HUES6 (cell line): ENCODE measurements around the gene MED7.

Experiments used
- H3K27ac ChIP-seq: 2 replicates; pipeline ENCODE4 v1.7.0; 2013; ENCODE audit warnings: low read depth, mild to moderate bottlenecking, low read length, inconsistent platforms
- H3K27me3 ChIP-seq: 2 replicates; pipeline ENCODE4 v1.6.1; 2013; ENCODE audit warnings: low read length; ENCODE audit not compliant: control insufficient read depth, insufficient read depth
- H3K36me3 ChIP-seq: 2 replicates; pipeline ENCODE4 v1.6.1; 2013; ENCODE audit warnings: low read length; ENCODE audit not compliant: control insufficient read depth, insufficient read depth
- H3K4me1 ChIP-seq: 2 replicates; pipeline ENCODE4 v1.6.1; 2013; ENCODE audit warnings: low read length; ENCODE audit not compliant: control insufficient read depth, insufficient read depth
- H3K4me3 ChIP-seq: 2 replicates; pipeline ENCODE4 v1.5.1; 2013; ENCODE audit warnings: low read depth, low read length
- H3K9ac ChIP-seq: one replicate; pipeline ENCODE4 v1.6.1; 2013; ENCODE audit warnings: mild to moderate bottlenecking, low read length
- H3K9me3 ChIP-seq: 2 replicates; pipeline ENCODE4 v1.6.1; 2013; ENCODE audit warnings: low read depth, low read length; ENCODE audit not compliant: control insufficient read depth, insufficient read depth

The MED7 gene

DNA sequence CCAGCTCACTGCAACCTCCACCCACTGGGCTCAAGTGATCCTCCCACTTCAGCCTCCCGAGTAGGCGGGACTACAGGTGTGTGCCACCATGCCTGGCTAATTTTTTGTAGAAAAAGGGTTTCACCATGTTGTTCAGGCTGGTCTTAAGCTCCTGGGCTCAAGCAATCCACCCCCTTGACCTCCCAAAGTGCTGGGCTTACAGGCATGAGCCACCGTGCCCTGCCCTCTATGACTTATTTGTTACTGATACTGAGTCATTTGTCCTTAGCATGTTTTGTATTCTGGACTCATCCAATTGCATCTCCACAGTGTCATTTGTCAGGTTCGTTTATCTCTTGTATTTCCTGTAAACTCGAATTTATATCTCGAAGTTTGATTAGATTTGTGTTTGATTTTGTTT is 35.3 kb upstream of the MED7 start:
- peaks cover 17% of the 10 kb centered on the region; the same call in 1 of the 2 replicates for H3K27me3 ChIP-seq
- H3K9me3 ChIP-seq, result no peaks in the 10 kb centered on the region; the same call in 1 of the 2 replicates
- H3K4me3 ChIP-seq, result no peak overlapping the region
- no peak overlapping the region for H3K9ac ChIP-seq
- no peaks in the 10 kb centered on the region for H3K36me3 ChIP-seq
- no peak overlapping the region for H3K27ac ChIP-seq
- H3K4me1 ChIP-seq, result no peaks in the 10 kb centered on the region

DNA sequence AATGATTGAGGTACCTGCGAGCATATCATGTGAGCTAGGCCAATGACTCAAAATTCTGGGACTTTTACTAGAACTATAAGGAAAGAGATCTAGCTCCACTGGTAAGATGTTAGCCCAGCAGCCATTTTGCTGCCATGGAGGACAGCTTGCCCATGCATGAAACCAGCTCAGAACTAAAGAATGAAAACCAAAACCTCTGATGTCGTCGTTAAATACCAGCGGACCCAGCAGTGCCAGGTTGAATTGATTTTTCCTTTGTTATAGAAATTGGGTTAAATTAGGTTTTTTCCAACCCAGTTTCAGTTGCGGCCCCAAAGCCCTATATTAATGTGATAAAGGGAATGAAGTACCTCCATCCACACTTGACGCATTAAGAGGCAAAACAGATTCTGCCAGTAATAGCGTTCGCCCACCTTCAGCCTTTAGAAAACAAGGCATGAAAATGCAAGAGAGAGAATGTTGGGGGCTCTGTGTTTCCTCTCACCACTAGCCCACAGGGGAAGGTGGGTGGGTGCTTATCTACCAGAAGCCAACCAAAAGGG is 32.5 kb upstream of the MED7 start:
- H3K9ac ChIP-seq, result no peak overlapping the region
- no peaks in the 10 kb centered on the region for H3K36me3 ChIP-seq
- peaks cover 4% of the 10 kb centered on the region; the same call in 1 of the 2 replicates for H3K27me3 ChIP-seq
- no peak overlapping the region for H3K4me3 ChIP-seq
- no peaks in the 10 kb centered on the region for H3K4me1 ChIP-seq
- peaks cover 7% of the 10 kb centered on the region for H3K9me3 ChIP-seq
- H3K27ac ChIP-seq, result no peak overlapping the region

DNA sequence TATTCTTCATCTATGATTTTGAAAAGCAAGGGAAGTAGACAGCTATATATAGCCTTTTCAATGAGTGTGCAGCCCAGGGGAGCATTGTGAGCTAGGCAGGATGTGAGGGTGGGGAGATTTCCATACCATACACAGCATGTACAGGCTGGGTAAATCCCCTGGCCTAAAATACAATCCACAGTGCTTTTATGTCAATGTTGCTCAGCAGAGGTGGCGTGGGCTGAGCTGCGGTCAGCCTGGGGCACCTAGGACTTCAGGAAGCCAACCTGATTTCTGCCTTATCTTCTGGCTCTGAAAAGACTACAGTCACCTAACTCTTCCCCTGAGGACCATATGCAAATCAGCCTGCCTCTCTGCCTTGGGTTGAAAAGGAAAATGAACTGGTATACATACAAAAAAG is 29.7 kb upstream of the MED7 start:
- Histone ChIP-seq H3K27me3 (no peaks in the 10 kb centered on the region), H3K9ac (no peak overlapping the region), H3K27ac (no peak overlapping the region), H3K4me1 (no peaks in the 10 kb centered on the region), H3K9me3 (peaks cover 7% of the 10 kb centered on the region; the same call in 1 of the 2 replicates), H3K4me3 (no peak overlapping the region), H3K36me3 (no peaks in the 10 kb centered on the region)

DNA sequence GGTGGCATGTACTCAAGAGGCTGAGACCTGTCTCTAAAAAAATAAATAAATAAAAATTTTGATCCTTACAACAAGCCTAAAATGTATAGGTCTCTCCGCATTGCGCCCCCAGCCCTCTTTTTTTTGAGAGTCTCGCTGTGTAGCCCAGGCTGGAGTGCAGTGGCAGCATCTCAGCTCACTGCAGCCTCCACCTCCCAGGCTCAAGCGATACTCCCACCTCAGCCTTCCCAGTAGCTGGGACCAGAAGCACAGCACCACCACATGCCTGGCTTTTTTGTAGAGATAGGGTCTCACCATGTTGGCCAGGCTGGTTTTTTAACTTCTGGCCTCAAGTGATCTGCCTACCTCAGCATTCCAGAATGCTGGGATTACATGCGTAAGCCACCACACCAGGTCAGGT is 25.6 kb upstream of the MED7 start:
- H3K4me3 ChIP-seq, result no peak overlapping the region
- no peaks in the 10 kb centered on the region for H3K36me3 ChIP-seq
- H3K27me3 ChIP-seq, result no peaks in the 10 kb centered on the region
- H3K27ac ChIP-seq, result no peak overlapping the region
- no peaks in the 10 kb centered on the region for H3K4me1 ChIP-seq
- no peak overlapping the region for H3K9ac ChIP-seq
- peaks cover 7% of the 10 kb centered on the region; the same call in 1 of the 2 replicates for H3K9me3 ChIP-seq

DNA sequence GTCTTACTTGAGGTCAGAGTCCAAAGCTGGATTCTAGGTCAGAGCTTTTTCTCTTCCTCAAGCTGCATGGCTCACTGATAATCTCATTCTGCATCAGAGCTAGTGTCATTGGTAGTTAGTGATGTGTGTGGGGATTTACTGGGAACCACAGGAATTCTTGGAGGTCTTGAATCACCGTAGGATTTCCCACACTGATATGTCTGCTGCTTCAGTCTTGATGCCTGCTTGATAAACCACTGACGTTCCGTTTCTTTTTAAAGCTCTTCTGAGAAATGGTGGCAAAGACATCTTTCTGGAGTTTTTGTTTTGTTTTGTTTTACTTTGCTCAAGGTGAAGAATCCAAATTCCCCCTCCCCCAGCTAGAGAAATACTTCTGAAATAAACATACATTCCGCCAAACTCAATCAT is 24.6 kb upstream of the MED7 start:
- Histone ChIP-seq H3K4me3 (no peak overlapping the region), H3K27ac (no peak overlapping the region), H3K27me3 (no peaks in the 10 kb centered on the region), H3K9me3 (peaks cover 7% of the 10 kb centered on the region; the same call in 1 of the 2 replicates), H3K36me3 (no peaks in the 10 kb centered on the region), H3K9ac (no peak overlapping the region), H3K4me1 (no peaks in the 10 kb centered on the region)

DNA sequence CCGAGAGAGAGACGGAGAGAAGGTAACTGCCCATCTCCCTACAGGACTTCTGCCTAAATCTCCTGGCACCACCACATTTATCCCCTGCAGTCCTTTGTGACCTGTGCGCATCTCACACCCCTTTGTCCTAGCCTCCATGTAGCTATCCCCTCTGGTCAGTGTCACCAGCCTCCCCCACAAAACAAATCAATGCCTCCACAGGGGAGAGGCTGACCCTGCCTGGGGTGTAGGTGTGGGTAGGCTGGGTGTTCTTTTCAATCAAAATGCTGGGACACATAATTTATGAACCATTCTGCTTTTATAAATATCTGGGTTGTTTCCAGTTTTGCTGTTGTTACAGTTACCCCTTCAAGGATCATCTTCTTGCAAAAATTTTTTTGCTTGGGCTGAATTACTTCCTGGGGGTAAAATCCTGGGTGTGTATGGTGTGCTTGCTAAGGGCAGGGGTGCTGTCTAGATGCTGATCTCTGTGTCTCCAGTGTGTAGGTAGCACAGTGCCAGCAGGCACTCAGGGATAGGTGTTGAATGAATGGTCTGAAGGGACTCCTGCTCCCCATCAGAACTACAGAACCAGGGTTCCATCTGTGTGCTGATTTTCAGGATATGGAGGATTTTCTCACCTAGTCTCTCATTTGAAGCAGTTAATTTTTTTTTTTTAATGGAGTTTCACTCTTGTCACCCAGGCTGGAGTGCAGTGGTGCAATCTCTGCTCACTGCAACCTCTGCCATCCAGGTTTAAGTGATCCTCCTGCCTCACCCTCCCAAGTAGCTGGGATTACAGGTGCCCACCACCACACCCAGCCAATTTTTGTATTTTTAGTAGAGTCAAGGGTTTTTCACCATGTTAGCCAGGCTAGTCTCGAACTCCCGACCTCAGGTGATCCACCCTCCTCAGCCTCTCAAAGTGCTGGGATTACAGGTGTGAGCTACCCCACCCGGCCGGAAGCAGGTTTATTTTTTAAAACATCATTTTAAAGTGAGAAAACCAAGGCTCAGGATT is 23.8 kb upstream of the MED7 start, which contains the start of gene GARIN3:
TSS of gene GARIN3 (minus strand) at position 51 of the 1,000 bp plus-strand sequence. CDS start 96 bp downstream, outside the sequence.
- H3K27me3 ChIP-seq, result no peaks in the 10 kb centered on the region

DNA sequence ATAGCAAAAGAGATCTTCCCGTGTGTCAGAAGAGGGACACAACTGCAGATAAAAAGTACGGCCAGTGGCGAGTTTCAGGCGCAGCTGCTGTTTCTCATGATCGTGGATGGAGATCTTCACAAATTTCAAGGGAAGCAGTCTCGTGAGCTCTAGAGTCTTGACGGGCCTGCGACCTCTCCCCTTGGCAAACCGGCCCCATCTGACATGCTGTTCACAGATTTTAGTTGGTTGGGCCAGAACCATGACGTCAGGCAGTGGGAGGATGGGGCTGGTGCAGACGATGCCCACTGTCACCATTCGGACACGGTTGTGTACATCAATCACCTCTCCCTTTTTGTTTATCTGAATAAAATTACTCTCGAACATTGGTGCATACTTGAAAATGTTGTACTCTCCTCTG is 23.0 kb upstream of the MED7 start:
- Histone ChIP-seq H3K9ac (no peak overlapping the region), H3K27ac (no peak overlapping the region), H3K4me3 (no peak overlapping the region), H3K36me3 (no peaks in the 10 kb centered on the region), H3K27me3 (no peaks in the 10 kb centered on the region), H3K9me3 (peaks cover 3% of the 10 kb centered on the region; the same call in 1 of the 2 replicates), H3K4me1 (no peaks in the 10 kb centered on the region)

More for the DNA sequence above, 23.8 kb upstream of the MED7 start, which contains the start of gene GARIN3:
- H3K4me1 ChIP-seq, result no peaks in the 10 kb centered on the region
- no peaks in the 10 kb centered on the region for H3K36me3 ChIP-seq
- H3K27ac ChIP-seq, result no peak within 1 kb of the TSS
- no peak within 1 kb of the TSS for H3K4me3 ChIP-seq
- H3K9me3 ChIP-seq, result peaks cover 7% of the 10 kb centered on the region; the same call in 1 of the 2 replicates
- no peak within 1 kb of the TSS for H3K9ac ChIP-seq

DNA sequence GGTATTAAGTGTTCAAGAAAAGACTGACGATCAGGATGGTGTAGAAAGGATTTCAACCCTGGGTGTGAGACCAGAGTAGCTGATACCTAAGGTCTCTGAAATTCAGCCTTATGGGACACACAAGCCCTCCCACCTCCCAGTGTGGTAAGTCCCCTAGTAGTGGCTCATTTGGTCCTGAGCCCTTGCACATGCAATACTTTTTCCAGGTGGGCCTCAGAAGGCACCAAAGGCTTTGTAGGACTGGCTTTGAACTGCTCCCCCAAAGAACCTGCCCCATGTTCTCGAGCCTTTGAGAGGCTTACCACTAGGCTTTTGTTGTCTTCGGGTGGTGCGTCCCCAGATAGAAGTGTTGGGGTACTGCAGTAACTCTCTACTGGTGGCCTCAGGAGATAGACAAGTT is 22.6 kb upstream of the MED7 start:
- no peaks in the 10 kb centered on the region for H3K9me3 ChIP-seq
- H3K9ac ChIP-seq, result no peak overlapping the region
- H3K4me1 ChIP-seq, result no peaks in the 10 kb centered on the region
- H3K36me3 ChIP-seq, result no peaks in the 10 kb centered on the region
- H3K27ac ChIP-seq, result no peak overlapping the region
- H3K4me3 ChIP-seq, result no peak overlapping the region
- no peaks in the 10 kb centered on the region for H3K27me3 ChIP-seq

DNA sequence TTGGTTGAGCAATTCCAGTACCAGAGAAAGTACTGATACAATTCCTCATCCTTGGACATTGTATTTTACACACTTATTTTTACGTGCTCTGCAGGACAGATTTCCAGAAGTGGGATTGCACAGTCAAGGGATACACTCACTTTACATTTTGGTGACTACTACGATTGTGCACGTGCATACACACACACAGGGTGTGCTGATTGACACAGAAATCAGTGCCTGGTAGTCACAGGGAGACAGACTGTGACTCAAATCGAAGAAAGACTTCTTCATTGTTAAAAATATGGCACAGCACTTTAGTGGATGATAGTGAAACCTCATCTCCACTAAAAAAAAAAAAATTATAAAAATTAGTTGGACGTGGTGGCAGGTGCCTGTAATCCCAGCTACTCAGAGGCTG is 21.9 kb upstream of the MED7 start:
- Histone ChIP-seq H3K9ac (no peak overlapping the region), H3K27me3 (no peaks in the 10 kb centered on the region), H3K4me3 (no peak overlapping the region), H3K9me3 (no peaks in the 10 kb centered on the region), H3K4me1 (no peaks in the 10 kb centered on the region), H3K36me3 (no peaks in the 10 kb centered on the region), H3K27ac (no peak overlapping the region)

DNA sequence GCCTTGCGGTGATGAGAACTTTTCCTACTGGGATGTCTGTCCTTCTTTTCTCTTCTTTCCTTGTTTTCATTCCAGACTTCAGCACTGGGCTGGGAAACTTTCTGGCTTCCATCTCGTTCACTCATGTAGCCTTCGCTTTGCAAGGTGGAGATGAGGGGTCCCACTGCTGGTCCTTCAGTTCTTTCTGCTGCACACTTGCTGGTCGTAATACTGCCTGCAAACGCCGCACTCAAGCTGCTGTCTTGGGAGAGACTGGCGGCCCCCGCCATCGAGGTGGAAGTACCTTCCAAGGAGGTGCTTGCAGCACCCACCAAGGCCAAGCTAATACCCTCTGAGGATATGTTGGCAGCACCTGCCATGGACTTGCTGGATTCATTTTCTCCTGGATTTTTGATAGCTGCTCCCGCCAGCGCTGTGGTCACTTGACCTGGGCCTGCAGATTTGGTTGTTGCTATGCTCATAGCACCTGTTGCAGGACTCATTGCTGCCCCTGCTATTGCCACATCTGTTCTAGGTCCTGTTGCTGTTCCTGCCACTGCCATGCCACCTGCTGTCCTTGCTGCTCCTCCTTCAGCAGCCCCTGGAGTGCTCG is 20.4 kb upstream of the MED7 start:
- no peaks in the 10 kb centered on the region for H3K27me3 ChIP-seq
- H3K4me1 ChIP-seq, result no peaks in the 10 kb centered on the region
- no peak overlapping the region for H3K4me3 ChIP-seq
- H3K36me3 ChIP-seq, result no peaks in the 10 kb centered on the region
- no peak overlapping the region for H3K9ac ChIP-seq
- H3K9me3 ChIP-seq, result no peaks in the 10 kb centered on the region
- H3K27ac ChIP-seq, result no peak overlapping the region

DNA sequence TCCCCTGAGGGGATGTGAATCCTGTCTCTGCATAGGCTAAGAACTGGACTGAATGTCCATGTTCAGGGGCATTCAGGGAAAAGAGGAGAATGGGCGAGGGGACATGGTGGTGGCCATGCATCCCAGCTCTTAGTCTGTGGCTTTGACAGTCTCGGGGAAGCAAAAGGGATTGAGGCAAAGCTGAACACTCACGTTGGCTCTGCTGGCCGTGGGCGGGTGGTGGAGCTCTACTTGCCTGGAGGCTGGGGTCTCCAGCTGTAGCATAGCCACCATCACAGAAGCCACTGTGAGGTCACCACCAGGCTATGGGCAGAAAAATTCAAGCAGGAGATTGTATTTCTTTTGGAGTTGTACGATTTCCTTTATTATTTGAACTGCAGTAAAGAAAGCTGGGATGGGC is 19.3 kb upstream of the MED7 start:
- H3K4me1 ChIP-seq, result no peaks in the 10 kb centered on the region
- no peak overlapping the region for H3K27ac ChIP-seq
- no peaks in the 10 kb centered on the region for H3K27me3 ChIP-seq
- no peak overlapping the region for H3K9ac ChIP-seq
- H3K4me3 ChIP-seq, result no peak overlapping the region
- no peaks in the 10 kb centered on the region for H3K36me3 ChIP-seq
- no peaks in the 10 kb centered on the region for H3K9me3 ChIP-seq
